Bronchial epithelial cell (primary cell): Measurements from ENCODE around the gene RTRAF. TPM values are rescaled to one million over a fixed set of nuclear protein-coding genes. Genes with fewer than 3 reads are reported as not detected.
A peak's percentile ranks its signal among the peaks of the same experiment; 100 is the strongest.

Experiments
- DNase-seq: peaks from one replicate; pipeline ENCODE4 v3.0.0-alpha.2; 2010; ENCODE audit warnings: low read depth
- FAIRE-seq: peaks from 2 replicates; lab custom pipeline; 2011; peaks lifted over from hg19 to GRCh38; lab: Jason Lieb, UNC
- H3K27me3 ChIP-seq: 2 replicates; pipeline ENCODE4 v1.5.1; 2011; ENCODE audit warnings: low read length; ENCODE audit not compliant: control insufficient read depth, insufficient read depth
- H3K36me3 ChIP-seq: 2 replicates; pipeline ENCODE4 v1.5.1; 2011; ENCODE audit warnings: low read length; ENCODE audit not compliant: control insufficient read depth, insufficient read depth
- H3K4me3 ChIP-seq: 2 replicates; pipeline ENCODE4 v1.5.1; 2011; ENCODE audit warnings: mild to moderate bottlenecking, low read depth, low read length, control low read depth
- total RNA-seq: library from RNA; depleted of rRNA; stranded (reverse); fragments of >200 nt; gene quantifications from 2 replicates; pipeline ENCODE4 v1.2.1, GENCODE V29; 2014
- TF ChIP-seq, protein P1 (sequence below): IDR thresholded peaks from 2 replicates; pipeline ENCODE4 v1.5.1; 2011; ENCODE audit warnings: mild to moderate bottlenecking, moderate library complexity, low read length, control low read depth, inconsistent platforms; ENCODE audit not compliant: insufficient read depth, severe bottlenecking

The RTRAF gene
- total RNA-seq, 1 donor from 2014 or later = 69.2 TPM

DNA sequence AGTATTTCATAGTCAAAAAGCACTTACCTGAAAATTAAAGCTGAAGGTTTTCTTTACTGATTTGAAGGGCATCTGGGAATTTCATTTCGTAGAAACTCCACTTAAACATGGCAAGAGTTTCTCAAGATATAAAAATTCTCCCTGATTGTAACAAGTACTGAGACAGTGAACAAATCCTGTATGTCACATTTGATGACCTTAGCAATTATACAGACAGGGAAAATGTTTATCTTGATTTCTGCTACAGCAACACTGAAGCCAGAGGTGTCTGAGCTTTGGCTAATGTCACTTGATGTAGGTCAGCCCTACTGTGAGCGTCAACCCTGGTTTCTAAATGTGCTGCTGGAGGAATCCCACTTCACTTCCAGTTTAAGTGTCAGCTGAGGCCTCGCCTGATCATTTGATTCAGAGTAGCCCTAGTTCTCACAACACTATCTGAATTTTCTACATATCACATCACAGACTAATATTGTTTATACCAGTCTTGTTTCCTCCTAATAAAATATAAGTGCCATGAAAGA, 20.9 kb downstream of the RTRAF start:
- Histone ChIP-seq H3K36me3 (peaks cover 2% of the 10 kb centered on the region), H3K4me3 (no peak overlapping the region), H3K27me3 (no peaks in the 10 kb centered on the region)
- DNase-seq (no peak), FAIRE-seq (no peak)
- TF ChIP-seq, protein P1, sequence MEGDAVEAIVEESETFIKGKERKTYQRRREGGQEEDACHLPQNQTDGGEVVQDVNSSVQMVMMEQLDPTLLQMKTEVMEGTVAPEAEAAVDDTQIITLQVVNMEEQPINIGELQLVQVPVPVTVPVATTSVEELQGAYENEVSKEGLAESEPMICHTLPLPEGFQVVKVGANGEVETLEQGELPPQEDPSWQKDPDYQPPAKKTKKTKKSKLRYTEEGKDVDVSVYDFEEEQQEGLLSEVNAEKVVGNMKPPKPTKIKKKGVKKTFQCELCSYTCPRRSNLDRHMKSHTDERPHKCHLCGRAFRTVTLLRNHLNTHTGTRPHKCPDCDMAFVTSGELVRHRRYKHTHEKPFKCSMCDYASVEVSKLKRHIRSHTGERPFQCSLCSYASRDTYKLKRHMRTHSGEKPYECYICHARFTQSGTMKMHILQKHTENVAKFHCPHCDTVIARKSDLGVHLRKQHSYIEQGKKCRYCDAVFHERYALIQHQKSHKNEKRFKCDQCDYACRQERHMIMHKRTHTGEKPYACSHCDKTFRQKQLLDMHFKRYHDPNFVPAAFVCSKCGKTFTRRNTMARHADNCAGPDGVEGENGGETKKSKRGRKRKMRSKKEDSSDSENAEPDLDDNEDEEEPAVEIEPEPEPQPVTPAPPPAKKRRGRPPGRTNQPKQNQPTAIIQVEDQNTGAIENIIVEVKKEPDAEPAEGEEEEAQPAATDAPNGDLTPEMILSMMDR = no peak

DNA sequence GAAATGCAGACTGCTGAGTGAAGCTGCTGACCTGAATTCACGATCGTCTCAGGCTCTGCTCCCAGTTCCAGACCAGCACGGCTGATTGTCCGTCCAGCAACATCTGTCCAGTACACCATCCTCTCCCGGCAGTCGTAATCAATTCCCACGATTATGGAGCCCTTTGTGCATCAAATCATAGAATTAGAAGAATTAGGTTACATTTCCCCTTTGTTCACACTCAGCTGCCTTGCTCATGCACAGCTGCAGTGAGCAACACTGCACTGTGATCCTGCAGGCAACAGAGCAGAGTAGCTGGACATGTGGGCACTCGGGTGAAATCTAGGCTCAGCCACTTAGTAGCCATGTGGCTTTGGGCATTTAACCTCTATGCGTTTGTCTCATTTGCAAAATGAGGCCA, 22.2 kb downstream of the RTRAF start:
- FAIRE-seq = peak; percentile 23

DNA sequence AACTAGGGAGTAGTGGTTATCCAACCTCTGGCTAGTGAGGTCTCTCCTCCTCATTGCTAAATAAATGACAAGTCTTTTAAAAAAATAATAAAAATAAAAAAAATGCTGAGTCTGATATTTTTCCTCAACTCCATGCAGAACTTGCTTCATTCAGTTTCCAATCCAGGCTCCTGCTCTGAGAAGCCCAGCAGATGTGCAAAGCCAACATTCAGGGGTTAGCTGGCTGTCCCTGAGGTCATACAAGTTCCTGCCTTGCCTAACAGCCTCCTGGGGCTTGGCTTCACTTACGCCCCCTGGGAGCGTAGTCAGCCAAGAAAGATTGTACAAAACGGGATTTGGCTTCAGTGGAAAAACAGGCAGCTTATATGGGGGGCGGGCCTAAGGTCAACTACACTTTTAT, 23.3 kb downstream of the RTRAF start:
- DNase-seq (no peak), FAIRE-seq (no peak)
- Histone ChIP-seq H3K4me3 (no peak overlapping the region), H3K27me3 (no peaks in the 10 kb centered on the region), H3K36me3 (no peaks in the 10 kb centered on the region)
- TF ChIP-seq, protein P1 = no peak

More for the DNA sequence above, 22.2 kb downstream of the RTRAF start:
- Histone ChIP-seq H3K27me3 (no peaks in the 10 kb centered on the region), H3K36me3 (no peaks in the 10 kb centered on the region), H3K4me3 (no peak overlapping the region)
- no peak for DNase-seq
- TF ChIP-seq, protein P1 = no peak

DNA sequence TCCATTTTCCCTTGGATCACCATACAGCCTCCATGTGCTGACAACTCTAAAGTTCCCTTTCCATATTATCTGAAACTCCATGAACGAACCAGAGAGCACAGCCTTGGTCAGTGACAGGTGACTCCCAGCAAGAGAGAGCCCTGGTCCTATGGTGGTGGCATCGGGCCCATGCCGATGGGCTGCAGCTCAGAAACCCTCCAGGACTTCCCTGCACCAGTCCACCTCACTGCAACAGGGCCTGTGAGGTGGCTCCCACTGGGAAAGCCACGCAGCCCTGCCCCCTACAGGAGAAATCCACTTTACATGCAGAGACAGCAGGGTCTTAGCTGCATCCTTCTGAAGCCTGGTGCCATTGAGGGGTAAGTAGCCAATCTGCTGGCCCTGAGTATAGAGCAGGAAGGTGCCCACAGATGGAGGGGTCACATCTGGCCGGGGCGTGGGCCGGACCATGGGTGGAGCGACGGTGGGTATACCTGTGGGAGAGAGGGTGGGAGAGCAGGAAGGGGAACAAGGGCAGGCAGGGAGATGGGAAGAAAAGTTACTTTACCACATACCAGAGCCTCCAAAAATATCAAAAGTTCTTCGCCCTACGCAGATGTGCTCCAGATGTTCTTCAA, 24.7 kb downstream of the RTRAF start:
- no peak overlapping the region for H3K4me3 ChIP-seq
- TF ChIP-seq, protein P1 = peak; percentile 36
- no peaks in the 10 kb centered on the region for H3K36me3 ChIP-seq
- DNase-seq (no peak), FAIRE-seq (no peak)
- no peaks in the 10 kb centered on the region for H3K27me3 ChIP-seq

DNA sequence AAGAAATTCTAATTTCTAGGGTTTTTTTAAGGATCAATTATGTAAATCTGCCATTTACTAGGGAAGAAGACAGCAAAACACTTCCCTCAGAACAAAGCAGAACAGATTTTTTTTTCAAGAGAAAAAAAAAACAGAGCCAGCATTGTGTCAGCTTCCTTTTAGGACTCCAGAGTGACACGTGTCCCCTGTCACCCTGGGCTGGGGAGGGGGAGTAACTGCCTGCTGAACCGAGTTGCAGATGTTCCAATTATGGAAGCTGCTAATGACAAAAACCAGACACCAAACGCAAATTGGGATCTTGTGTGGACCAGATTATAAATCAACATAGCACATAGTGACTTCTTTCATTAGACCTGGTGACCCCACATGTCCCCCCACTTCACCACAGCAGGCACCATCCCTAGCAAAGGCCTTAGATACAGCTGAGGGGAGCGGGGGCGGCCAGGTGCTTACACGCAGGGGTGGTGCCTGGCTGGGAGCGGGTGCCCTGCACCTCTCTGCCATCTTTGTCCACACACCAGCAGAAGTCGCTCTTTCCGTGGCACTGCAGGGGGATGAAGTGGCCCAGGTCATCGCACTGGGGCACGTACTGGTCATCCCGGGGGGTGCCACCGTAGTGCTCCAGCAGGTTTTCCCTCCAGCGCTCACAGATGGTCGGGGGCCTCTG, 25.4 kb downstream of the RTRAF start:
- DNase-seq = no peak
- H3K4me3 ChIP-seq = no peak overlapping the region
- TF ChIP-seq, protein P1 = no peak
- FAIRE-seq = no peak
- H3K27me3 ChIP-seq = no peaks in the 10 kb centered on the region
- H3K36me3 ChIP-seq = no peaks in the 10 kb centered on the region
